ENCODE results near the gene ENPP4.
A peak's percentile ranks its signal among the peaks of the same experiment; 100 is the strongest.
"Not testable (repeated sequence)": the region's sequence is repeated elsewhere in the genome, so short reads cannot be mapped to it uniquely, and the experiment has no call there.

The ENPP4 gene

GRCh38 chr6:46129629-46130511 lies at the start of gene ENPP4:
TSS of gene ENPP4 (plus strand) at chr6:46129989. CDS start at chr6:46139584, 9,595 bp downstream.
- DNase-seq: peak; percentile 97

- DNase-seq: no peak
Measured at GRCh38 chr6:46080111-46080510, 49.7 kb upstream of the ENPP4 start.

- DNase-seq: not testable (repeated sequence)
Measured at GRCh38 chr6:46085688-46086087, 44.1 kb upstream of the ENPP4 start.

- DNase-seq: peak; percentile 59
Measured at GRCh38 chr6:46090115-46091079, 39.4 kb upstream of the ENPP4 start.

- no peak for DNase-seq
Measured at GRCh38 chr6:46091080-46091478, 38.7 kb upstream of the ENPP4 start.

GRCh38 chr6:46095251-46095650 lies 34.5 kb upstream of the ENPP4 start:
- DNase-seq: no peak

GRCh38 chr6:46097366-46097765 lies 32.4 kb upstream of the ENPP4 start:
- no peak for DNase-seq

- no peak for DNase-seq
Measured at GRCh38 chr6:46098678-46099077, 31.1 kb upstream of the ENPP4 start.

- no peak for DNase-seq
Measured at GRCh38 chr6:46099952-46100351, 29.8 kb upstream of the ENPP4 start.

GRCh38 chr6:46102123-46102522 lies 27.7 kb upstream of the ENPP4 start:
- DNase-seq: no peak

- DNase-seq: peak; percentile 21
Measured at GRCh38 chr6:46103441-46104115, 26.2 kb upstream of the ENPP4 start.

- no peak for DNase-seq
Measured at GRCh38 chr6:46104209-46104608, 25.6 kb upstream of the ENPP4 start.

- DNase-seq: no peak
Measured at GRCh38 chr6:46105568-46105967, 24.2 kb upstream of the ENPP4 start.

GRCh38 chr6:46113370-46113769 lies 16.4 kb upstream of the ENPP4 start:
- DNase-seq: no peak

GRCh38 chr6:46115634-46116033 lies 14.2 kb upstream of the ENPP4 start:
- DNase-seq: no peak

GRCh38 chr6:46116289-46116688 lies 13.5 kb upstream of the ENPP4 start:
- DNase-seq: no peak

- DNase-seq: no peak
Measured at GRCh38 chr6:46118157-46118556, 11.6 kb upstream of the ENPP4 start.

- no peak for DNase-seq
Measured at GRCh38 chr6:46118836-46119235, 11.0 kb upstream of the ENPP4 start.

GRCh38 chr6:46119679-46120078 lies 10.1 kb upstream of the ENPP4 start:
- not testable (repeated sequence) for DNase-seq

GRCh38 chr6:46128476-46128875 lies 1.3 kb upstream of the ENPP4 start:
- no peak for DNase-seq

GRCh38 chr6:46129291-46129628 lies 529 bp upstream of the ENPP4 start:
- DNase-seq: no peak

- DNase-seq: peak; percentile 53
Measured at GRCh38 chr6:46130666-46131065, 877 bp downstream of the ENPP4 start.

- DNase-seq: not testable (repeated sequence)
Measured at GRCh38 chr6:46131291-46131690, 1.5 kb downstream of the ENPP4 start.
